Transverse colon (tissue), 4 donors: ENCODE measurements around the gene BLTP3B. TPM values are rescaled to one million over a fixed set of nuclear protein-coding genes. Genes with fewer than 3 reads are reported as not detected.

Source experiments
- DNase-seq: peaks from one replicate; pipeline ENCODE4 v3.0.0-alpha.2; 2019
- H3K27ac ChIP-seq, 4 donors: fragments of 200-600 bp; sonication (generic); 2 replicates each; pipeline ENCODE4 v1.5.1; 2016 to 2018; ENCODE audit warnings: inconsistent platforms in 4 of 4
- H3K27me3 ChIP-seq: fragments of 200-600 bp; sonication (generic); 2 replicates; pipeline ENCODE4 v1.5.1; 2017; ENCODE audit warnings: inconsistent platforms
- H3K36me3 ChIP-seq, 4 donors: fragments of 200-600 bp; sonication (generic); 2 replicates each; pipeline ENCODE4 v1.5.1; 2017 to 2019; ENCODE audit warnings: inconsistent platforms in 4 of 4
- H3K4me1 ChIP-seq, 4 donors: fragments of 200-600 bp; sonication (generic); 2 replicates each; pipeline ENCODE4 v1.5.1; 2017 to 2020; ENCODE audit warnings: inconsistent platforms in 4 of 4
- H3K4me3 ChIP-seq, 4 donors: fragments of 200-600 bp; sonication (generic); 1 replicate in 1 of 4; 2 replicates in 3 of 4; pipeline versions ENCODE4 v1.5.1 to v1.6.1; 2017 to 2019; ENCODE audit warnings: inconsistent platforms in 4 of 4
- H3K9me3 ChIP-seq, 2 donors: fragments of 200-600 bp; sonication (generic); 2 replicates each; pipeline ENCODE4 v1.5.1; 2017 to 2019; ENCODE audit warnings: inconsistent platforms in 2 of 2
- CTCF ChIP-seq, 5 experiments: fragments of 200-600 bp in 3 of 5; fragments of 450-650 bp in 2 of 5; sonication (generic) in 3 of 5; IDR thresholded peaks; 1 replicate in 2 of 5; 2 replicates in 3 of 5; pipeline ENCODE4 v1.5.1; 2016 to 2017; ENCODE audit warnings: antibody characterized with exemption in 5 of 5, inconsistent platforms in 3 of 5, mild to moderate bottlenecking in 2 of 5, moderate library complexity in 1 of 5
- EP300 ChIP-seq: sonication (generic); formaldehyde crosslinking; IDR thresholded peaks from one replicate; pipeline ENCODE4 v1.6.1; 2017; ENCODE audit warnings: antibody characterized with exemption, low read depth
- POLR2A ChIP-seq: fragments of 450-650 bp; IDR thresholded peaks from one replicate; pipeline ENCODE4 v1.6.1; 2016; ENCODE audit warnings: antibody characterized with exemption, mild to moderate bottlenecking, moderate library complexity
- POLR2AphosphoS5 ChIP-seq, 3 donors: sonication (generic); formaldehyde crosslinking; IDR thresholded peaks; one replicate each; pipeline ENCODE4 v1.6.1; 2016; ENCODE audit warnings: antibody characterized with exemption in 3 of 3
- WGBS, 2 donors: methylation state at CpG; one replicate each; pipeline ENCODE4 v1.1.5; 2018; ENCODE audit warnings: low coverage in 1 of 2; 5-methylcytosine and 5-hydroxymethylcytosine counted together
- in situ Hi-C, 4 donors: fragments of 200-750 bp; cut with MboI; loops; one replicate each; pipeline versions ENCODE4 v1.15.0 to v1.15.1; 2017; ENCODE audit warnings: low sequenced_read_pairs in 3 of 4, low pct_ligation_motif_present in 1 of 4, low pct_unique_long_range_greater_than_20kb in 1 of 4
- intact Hi-C: fragments of 100-400 bp; cut with DNase I; formaldehyde crosslinking; loops from one replicate; pipeline ENCODE4 v1.15.1; 2023; ENCODE audit warnings: low total_unique reads
- total RNA-seq, 4 donors: library from RNA; depleted of rRNA; stranded (reverse); fragments of >200 nt; gene quantifications; one replicate each; pipeline ENCODE4 v1.1.0, GENCODE V29; 2016

BLTP3B gene
- total RNA-seq, 4 donors from 2014 or later = 3.8 to 44.1 (median 31.5) TPM

- in situ Hi-C loops = no loop called here
- 84% methylated on average over 7 of the region's 7 CpGs; no CpG with 5 or more reads in 1 of the 2 donors for WGBS, 2 donors
- Histone ChIP-seq H3K27me3 (no peaks in the 10 kb centered on the region), H3K4me1 (peaks cover 0 to 5% (median 0%) of the 10 kb centered on the region in 4 donors), H3K9me3 (no peaks in the 10 kb centered on the region), H3K27ac (no peak overlapping the region), H3K4me3 (no peak overlapping the region), H3K36me3 (no peaks in the 10 kb centered on the region)
- intact Hi-C loops = no loop called here
- TF ChIP-seq POLR2AphosphoS5 (IDR thresholded peaks at IDR 0.05) = no peak
- TF ChIP-seq POLR2A = no peak
- TF ChIP-seq CTCF (IDR thresholded peaks at IDR 0.05) = no peak
- no peak for TF ChIP-seq EP300
- no peak for DNase-seq
Measured at GRCh38 chr12:100170313-100170858, 27.7 kb upstream of the BLTP3B start.

GRCh38 chr12:100169345-100169744 is 26.7 kb upstream of the BLTP3B start:
- in situ Hi-C loops (no loop called here), intact Hi-C loops (no loop called here)
- no peak overlapping the region for H3K4me3 ChIP-seq
- no peak for DNase-seq
- TF ChIP-seq POLR2A = no peak
- TF ChIP-seq POLR2AphosphoS5 (IDR thresholded peaks at IDR 0.05) = no peak
- TF ChIP-seq CTCF (IDR thresholded peaks at IDR 0.05) = no peak
- TF ChIP-seq EP300 = no peak
- H3K9me3 ChIP-seq = no peaks in the 10 kb centered on the region
- H3K4me1 ChIP-seq = peaks cover 2 to 7% (median 6%) of the 10 kb centered on the region in 4 donors
- WGBS, 2 donors = 96 to 97% methylated on average over 7 to 9 of the region's 9 CpGs
- no peak overlapping the region for H3K27ac ChIP-seq
- no peaks in the 10 kb centered on the region for H3K27me3 ChIP-seq
- no peaks in the 10 kb centered on the region for H3K36me3 ChIP-seq

- Histone ChIP-seq H3K9me3 (no peaks in the 10 kb centered on the region), H3K36me3 (no peaks in the 10 kb centered on the region), H3K4me3 (no peak overlapping the region), H3K27me3 (no peaks in the 10 kb centered on the region), H3K4me1 (peaks cover 6 to 15% (median 13%) of the 10 kb centered on the region in 4 donors), H3K27ac (no peak overlapping the region)
- intact Hi-C loops (no loop called here), in situ Hi-C loops (no loop called here)
- WGBS, 2 donors = 89 to 100% methylated on average over 2 to 4 of the region's 4 CpGs
- no peak for TF ChIP-seq POLR2A
- DNase-seq = no peak
Measured at GRCh38 chr12:100168562-100168961, 25.9 kb upstream of the BLTP3B start.

- Histone ChIP-seq H3K4me1 (peaks cover 6 to 23% (median 16%) of the 10 kb centered on the region in 4 donors), H3K27me3 (no peaks in the 10 kb centered on the region), H3K36me3 (no peaks in the 10 kb centered on the region), H3K4me3 (no peak overlapping the region), H3K27ac (no peak overlapping the region), H3K9me3 (no peaks in the 10 kb centered on the region)
- no peak for TF ChIP-seq CTCF (IDR thresholded peaks at IDR 0.05)
- TF ChIP-seq EP300 = no peak
- no peak for TF ChIP-seq POLR2AphosphoS5 (IDR thresholded peaks at IDR 0.05)
- in situ Hi-C loops (no loop called here), intact Hi-C loops (no loop called here)
- no peak for DNase-seq
- WGBS, 2 donors = 92% methylated on average over 10 of the region's 10 CpGs; no CpG with 5 or more reads in 1 of the 2 donors
Measured at GRCh38 chr12:100166232-100166631, 23.6 kb upstream of the BLTP3B start.

GRCh38 chr12:100165356-100165755 is 22.7 kb upstream of the BLTP3B start:
- Histone ChIP-seq H3K27ac (no peak overlapping the region), H3K4me1 (peaks cover 6 to 23% (median 14%) of the 10 kb centered on the region in 4 donors), H3K9me3 (no peaks in the 10 kb centered on the region), H3K27me3 (no peaks in the 10 kb centered on the region), H3K36me3 (no peaks in the 10 kb centered on the region), H3K4me3 (no peak overlapping the region)
- WGBS, 2 donors = 91 to 100% methylated on average over 2 to 3 of the region's 3 CpGs
- in situ Hi-C loops (no loop called here), intact Hi-C loops (no loop called here)
- no peak for DNase-seq
- TF ChIP-seq POLR2A (no peak), CTCF (IDR thresholded peaks at IDR 0.05) (no peak), EP300 (no peak), POLR2AphosphoS5 (IDR thresholded peaks at IDR 0.05) (no peak)
